Islet of Langerhans (tissue), 1 donor: ENCODE measurements around the gene PRR7.

Experiments
- FAIRE-seq: peaks from one replicate; lab custom pipeline; 2011; peaks lifted over from hg19 to GRCh38; lab: Jason Lieb, UNC

Gene PRR7

GRCh38 chr5:177452688-177453638 is 6.3 kb downstream of the PRR7 start:
- FAIRE-seq: no peak

- no peak for FAIRE-seq
These were observed 7.3 kb downstream of the PRR7 start for GRCh38 chr5:177453852-177454396.

GRCh38 chr5:177454397-177455035 is 7.9 kb downstream of the PRR7 start:
- FAIRE-seq: no peak

- no peak for FAIRE-seq
These were observed 8.5 kb downstream of the PRR7 start for GRCh38 chr5:177455036-177455660.

GRCh38 chr5:177455661-177456590 is 9.3 kb downstream of the PRR7 start:
- FAIRE-seq: no peak

GRCh38 chr5:177456591-177456964 is 10.0 kb downstream of the PRR7 start:
- FAIRE-seq: no peak

GRCh38 chr5:177456976-177457851 is 10.6 kb downstream of the PRR7 start:
- no peak for FAIRE-seq

GRCh38 chr5:177457852-177458681 is 11.5 kb downstream of the PRR7 start:
- no peak for FAIRE-seq

GRCh38 chr5:177458912-177459350 is 12.3 kb downstream of the PRR7 start:
- FAIRE-seq: no peak

GRCh38 chr5:177459357-177459756 is 12.7 kb downstream of the PRR7 start:
- FAIRE-seq: no peak

GRCh38 chr5:177459819-177460628 is 13.4 kb downstream of the PRR7 start:
- no peak for FAIRE-seq

- FAIRE-seq: no peak
These were observed 15.5 kb downstream of the PRR7 start for GRCh38 chr5:177462021-177462670.

- no peak for FAIRE-seq
These were observed 18.4 kb downstream of the PRR7 start for GRCh38 chr5:177465044-177465443.

GRCh38 chr5:177466861-177467260 is 20.2 kb downstream of the PRR7 start:
- FAIRE-seq: no peak

GRCh38 chr5:177467436-177467835 is 20.8 kb downstream of the PRR7 start:
- no peak for FAIRE-seq

- FAIRE-seq: no peak
These were observed 21.7 kb downstream of the PRR7 start for GRCh38 chr5:177468329-177468684.

- no peak for FAIRE-seq
These were observed 22.3 kb downstream of the PRR7 start for GRCh38 chr5:177468685-177469628.
